Right cardiac atrium (tissue), 5 donors: ENCODE results near the gene CDH9. TPM values are rescaled to one million over a fixed set of nuclear protein-coding genes. Genes with fewer than 3 reads are reported as not detected.

Source experiments
- ATAC-seq, 2 donors: fragments of 200-7000 bp; cut with Tn5 transposase; one replicate each; pipeline versions ENCODE4 v1.8.0 to v1.9.1; 2020; ENCODE audit warnings: moderate library complexity in 2 of 2, mild to moderate bottlenecking in 1 of 2
- DNase-seq, 3 donors: peaks; one replicate each; pipeline ENCODE4 v3.0.0-alpha.2; 2020
- H3K27ac ChIP-seq: one replicate; pipeline ENCODE4 v1.5.1; 2013; ENCODE audit warnings: mild to moderate bottlenecking, low read length, control low read depth, moderate library complexity
- H3K27me3 ChIP-seq: one replicate; pipeline ENCODE4 v1.6.1; 2013; ENCODE audit not compliant: control insufficient read depth, insufficient read depth
- H3K4me1 ChIP-seq: one replicate; pipeline ENCODE4 v1.6.1; 2013; ENCODE audit warnings: low read length; ENCODE audit not compliant: control insufficient read depth, insufficient read depth
- H3K4me3 ChIP-seq: one replicate; pipeline ENCODE4 v1.5.1; 2013; ENCODE audit warnings: low read length, control low read depth
- H3K9me3 ChIP-seq: one replicate; pipeline ENCODE4 v1.6.1; 2013; ENCODE audit warnings: low read length; ENCODE audit not compliant: control insufficient read depth
- WGBS: extraction: QIAGEN DNeasy Blood & Tissue Kit; methylation state at CpG from one replicate; pipeline ENCODE4 v1.1.7; 2013; 5-methylcytosine and 5-hydroxymethylcytosine counted together
- intact Hi-C, 4 donors: fragments of 100-400 bp; cut with DNase I; formaldehyde crosslinking; loops; one replicate each; pipeline versions ENCODE4 v1.11.0 to v1.14.0; 2022 to 2023
- polyA plus RNA-seq: library from polyadenylated mRNA; stranded (reverse); fragments of 200-250 nt; gene quantifications from one replicate; pipeline ENCODE4 v1.2.3, GENCODE V29; 2013
- total RNA-seq, 4 donors: library from RNA; stranded (reverse); fragmentation: NEBNext Ultra II Directional; extraction: Animal tissue kit (Norgen Biotek cat#: 25700); gene quantifications; one replicate each; pipeline ENCODE4 v1.2.1, GENCODE V29; 2021
- donor health status: healthy with polysubstance abuse.
- donor health status: DM: no; HTN: yes; CAD: no.
- donor health status: DM: no; HTN: no; CAD: no.
- donor health status: DM: no; HTN: yes; CAD: no; lungs with severe emphysema.
- donor health status: DM: yes; HTN: yes; CAD: no.

CDH9 gene
- total and polyA plus RNA-seq, 5 donors = not detected

- intact Hi-C loops = no loop called here
- H3K27me3 ChIP-seq = no peaks in the 10 kb centered on the region
These were observed 89.5 kb downstream of the CDH9 start for GRCh38 chr5:26948921-26949320.

GRCh38 chr5:26945901-26946300, 92.5 kb downstream of the CDH9 start:
- Histone ChIP-seq H3K27ac (no peak overlapping the region), H3K4me1 (no peaks in the 10 kb centered on the region)
- ATAC-seq = no peak

More at GRCh38 chr5:26948921-26949320, 89.5 kb downstream of the CDH9 start:
- no peak overlapping the region for H3K4me3 ChIP-seq
- WGBS = 78% methylated on average over 2 of the region's 2 CpGs
- DNase-seq (no peak), ATAC-seq (no peak)
- H3K4me1 ChIP-seq = no peaks in the 10 kb centered on the region
- no peaks in the 10 kb centered on the region for H3K9me3 ChIP-seq
- no peak overlapping the region for H3K27ac ChIP-seq

GRCh38 chr5:26942481-26942880, 95.9 kb downstream of the CDH9 start:
- Histone ChIP-seq H3K27ac (no peak overlapping the region), H3K27me3 (no peaks in the 10 kb centered on the region), H3K9me3 (peaks cover 2% of the 10 kb centered on the region), H3K4me1 (no peaks in the 10 kb centered on the region), H3K4me3 (no peak overlapping the region)
- no peak for ATAC-seq
- no peak for DNase-seq
- intact Hi-C loops = no loop called here
- WGBS = 32% methylated on average over 2 of the region's 2 CpGs

More at GRCh38 chr5:26945901-26946300, 92.5 kb downstream of the CDH9 start:
- Histone ChIP-seq H3K9me3 (peaks cover 2% of the 10 kb centered on the region), H3K4me3 (no peak overlapping the region), H3K27me3 (no peaks in the 10 kb centered on the region)
- intact Hi-C loops = no loop called here
- no peak for DNase-seq

GRCh38 chr5:26940994-26941393, 97.4 kb downstream of the CDH9 start:
- H3K4me3 ChIP-seq = no peak overlapping the region
- WGBS = 71% methylated on average over 1 of the region's 1 CpG
- DNase-seq (no peak), ATAC-seq (no peak)
- intact Hi-C loops = no loop called here
- H3K9me3 ChIP-seq = peaks cover 2% of the 10 kb centered on the region
- H3K4me1 ChIP-seq = no peaks in the 10 kb centered on the region
- H3K27ac ChIP-seq = no peak overlapping the region
- H3K27me3 ChIP-seq = no peaks in the 10 kb centered on the region

GRCh38 chr5:26932238-26932637, 106.1 kb downstream of the CDH9 start:
- intact Hi-C loops = no loop called here
- WGBS = 62% methylated on average over 2 of the region's 2 CpGs
- no peak for DNase-seq
- ATAC-seq = no peak
- no peak overlapping the region for H3K4me3 ChIP-seq
- no peaks in the 10 kb centered on the region for H3K9me3 ChIP-seq
- no peak overlapping the region for H3K27ac ChIP-seq
- H3K27me3 ChIP-seq = no peaks in the 10 kb centered on the region
- H3K4me1 ChIP-seq = no peaks in the 10 kb centered on the region

- H3K27ac ChIP-seq = no peak overlapping the region
These were observed 116.9 kb downstream of the CDH9 start for GRCh38 chr5:26921439-26921838.

GRCh38 chr5:26903469-26903868, 134.9 kb downstream of the CDH9 start:
- Histone ChIP-seq H3K9me3 (no peaks in the 10 kb centered on the region), H3K4me1 (no peaks in the 10 kb centered on the region), H3K4me3 (no peak overlapping the region), H3K27me3 (no peaks in the 10 kb centered on the region), H3K27ac (no peak overlapping the region)
- 63% methylated on average over 4 of the region's 4 CpGs for WGBS
- ATAC-seq (no peak), DNase-seq (no peak)
- intact Hi-C loops = no loop called here

More at GRCh38 chr5:26921439-26921838, 116.9 kb downstream of the CDH9 start:
- Histone ChIP-seq H3K9me3 (no peaks in the 10 kb centered on the region), H3K27me3 (no peaks in the 10 kb centered on the region), H3K4me3 (no peak overlapping the region), H3K4me1 (no peaks in the 10 kb centered on the region)
- intact Hi-C loops = no loop called here
- no peak for DNase-seq
- 82% methylated on average over 6 of the region's 6 CpGs for WGBS
- ATAC-seq = no peak

GRCh38 chr5:26894719-26895263, 143.6 kb downstream of the CDH9 start:
- intact Hi-C loops = no loop called here
- Histone ChIP-seq H3K27me3 (no peaks in the 10 kb centered on the region), H3K4me1 (no peaks in the 10 kb centered on the region), H3K4me3 (no peak overlapping the region), H3K27ac (no peak overlapping the region), H3K9me3 (no peaks in the 10 kb centered on the region)
- no peak for ATAC-seq
- DNase-seq = no peak

GRCh38 chr5:26893078-26893477, 145.3 kb downstream of the CDH9 start:
- Histone ChIP-seq H3K4me3 (no peak overlapping the region), H3K9me3 (no peaks in the 10 kb centered on the region), H3K27me3 (no peaks in the 10 kb centered on the region), H3K27ac (no peak overlapping the region), H3K4me1 (no peaks in the 10 kb centered on the region)
- DNase-seq (no peak), ATAC-seq (no peak)
- intact Hi-C loops = no loop called here

- WGBS = 53% methylated on average over 3 of the region's 3 CpGs
- no peak overlapping the region for H3K4me3 ChIP-seq
- no peak overlapping the region for H3K27ac ChIP-seq
- intact Hi-C loops = no loop called here
- ATAC-seq = no peak
- DNase-seq = no peak
- peaks cover 3% of the 10 kb centered on the region for H3K9me3 ChIP-seq
- no peaks in the 10 kb centered on the region for H3K27me3 ChIP-seq
- no peaks in the 10 kb centered on the region for H3K4me1 ChIP-seq
These were observed 148.6 kb downstream of the CDH9 start for GRCh38 chr5:26889815-26890214.

GRCh38 chr5:26884481-26884880, 153.9 kb downstream of the CDH9 start:
- peaks cover 5% of the 10 kb centered on the region for H3K9me3 ChIP-seq
- intact Hi-C loops = no loop called here
- H3K27me3 ChIP-seq = no peaks in the 10 kb centered on the region
- DNase-seq (no peak), ATAC-seq (no peak)
- H3K4me3 ChIP-seq = no peak overlapping the region
- WGBS = 41% methylated on average over 2 of the region's 2 CpGs
- H3K4me1 ChIP-seq = no peaks in the 10 kb centered on the region
- no peak overlapping the region for H3K27ac ChIP-seq

GRCh38 chr5:26883375-26883774, 155.0 kb downstream of the CDH9 start:
- WGBS = 74% methylated on average over 5 of the region's 5 CpGs
- Histone ChIP-seq H3K27me3 (no peaks in the 10 kb centered on the region), H3K4me3 (no peak overlapping the region), H3K27ac (no peak overlapping the region), H3K4me1 (no peaks in the 10 kb centered on the region), H3K9me3 (peaks cover 5% of the 10 kb centered on the region)
- DNase-seq (no peak), ATAC-seq (no peak)
- intact Hi-C loops = no loop called here
